ENCODE measurements around the gene GJC2.

- no peak for TF ChIP-seq POLR2A (IDR thresholded peaks at IDR 0.05)
- no peak for TF ChIP-seq CTCF (IDR thresholded peaks at IDR 0.05)
- no peak for TF ChIP-seq EP300 (IDR thresholded peaks at IDR 0.05)
- TF ChIP-seq POLR2AphosphoS5 (IDR thresholded peaks at IDR 0.05) = no peak
Measured at GRCh38 chr1:228194436-228194835, 44.7 kb downstream of the GJC2 start.

All from stomach (tissue), 4 donors.